Hair follicle dermal papilla cell (primary cell): ENCODE measurements around the gene ARL2. TPM values are rescaled to one million over a fixed set of nuclear protein-coding genes. Genes with fewer than 3 reads are reported as not detected.

Experiments used
- small RNA-seq: library from RNA; depleted of rRNA; stranded (forward); fragments of <200 nt; gene quantifications from one replicate; pipeline ENCODE3, GENCODE V24; 2012
- total RNA-seq: library from RNA; depleted of rRNA; stranded (reverse); fragments of >200 nt; gene quantifications from 2 replicates; pipeline ENCODE4 v1.2.3, GENCODE V29; 2012

Gene ARL2
- 71.7 and 85.9 TPM in 2 replicates for total RNA-seq

DNA sequence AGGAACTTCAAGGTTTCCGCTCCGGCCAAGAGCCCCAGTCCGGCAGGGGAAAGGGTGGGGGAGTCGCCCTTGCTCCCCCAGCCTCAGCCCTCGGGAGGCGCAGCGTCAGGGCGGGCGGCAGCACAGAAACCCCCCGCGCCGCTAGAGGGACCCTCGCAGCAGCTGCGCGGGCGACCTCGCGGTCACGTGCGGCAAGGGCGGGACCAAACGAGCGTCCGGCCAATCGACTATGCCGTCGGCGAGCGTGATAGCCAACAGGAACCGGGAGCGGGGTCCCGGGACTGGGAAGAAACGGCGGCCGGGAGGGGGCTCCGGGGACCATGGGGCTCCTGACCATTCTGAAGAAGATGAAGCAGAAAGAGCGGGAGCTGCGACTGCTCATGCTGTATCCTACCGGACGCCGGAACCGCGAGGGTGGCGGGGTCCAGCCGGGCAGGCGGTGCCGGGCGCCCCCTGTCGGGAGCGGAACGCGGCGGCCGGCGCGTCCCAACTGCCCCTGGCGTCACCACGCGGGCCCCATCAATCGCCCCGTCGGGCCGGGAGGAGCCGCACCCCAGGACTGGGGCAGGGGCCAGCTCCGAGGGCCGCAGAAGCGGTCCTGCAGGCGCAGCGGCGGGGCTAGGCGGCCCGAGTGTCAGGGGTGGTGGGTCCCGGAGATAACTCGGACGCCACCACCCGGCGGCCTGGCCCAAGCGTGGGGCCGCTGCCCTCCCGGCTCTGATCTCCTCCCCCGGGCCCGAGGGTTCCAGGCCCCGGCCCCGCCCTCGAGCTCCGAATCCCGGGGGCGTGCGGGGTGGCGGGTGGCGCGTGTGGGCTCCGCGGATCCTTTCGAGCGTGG, at the start of gene ARL2:
Gene ARL2 (plus strand): TSS at position 273 of the 838 bp plus-strand sequence. CDS start 48 bp downstream, at position 321.

GRCh38 chr11:64971421-64972233, 42.3 kb upstream of the ARL2 start, which contains the start of gene MAJIN:
TSS of gene MAJIN (minus strand) at chr11:64972108. CDS start at chr11:64959405, 12,703 bp downstream.

GRCh38 chr11:64996710-64997380, 17.1 kb upstream of the ARL2 start, which contains the start of gene BATF2:
TSS of gene BATF2 (minus strand) at chr11:64996971. CDS start at chr11:64996914, 57 bp downstream.

GRCh38 chr11:65027213-65028067, 13.5 kb downstream of the ARL2 start, which contains the start of gene SNX15:
TSS of gene SNX15 (plus strand) at chr11:65027439. CDS start at chr11:65027538, 99 bp downstream.

DNA sequence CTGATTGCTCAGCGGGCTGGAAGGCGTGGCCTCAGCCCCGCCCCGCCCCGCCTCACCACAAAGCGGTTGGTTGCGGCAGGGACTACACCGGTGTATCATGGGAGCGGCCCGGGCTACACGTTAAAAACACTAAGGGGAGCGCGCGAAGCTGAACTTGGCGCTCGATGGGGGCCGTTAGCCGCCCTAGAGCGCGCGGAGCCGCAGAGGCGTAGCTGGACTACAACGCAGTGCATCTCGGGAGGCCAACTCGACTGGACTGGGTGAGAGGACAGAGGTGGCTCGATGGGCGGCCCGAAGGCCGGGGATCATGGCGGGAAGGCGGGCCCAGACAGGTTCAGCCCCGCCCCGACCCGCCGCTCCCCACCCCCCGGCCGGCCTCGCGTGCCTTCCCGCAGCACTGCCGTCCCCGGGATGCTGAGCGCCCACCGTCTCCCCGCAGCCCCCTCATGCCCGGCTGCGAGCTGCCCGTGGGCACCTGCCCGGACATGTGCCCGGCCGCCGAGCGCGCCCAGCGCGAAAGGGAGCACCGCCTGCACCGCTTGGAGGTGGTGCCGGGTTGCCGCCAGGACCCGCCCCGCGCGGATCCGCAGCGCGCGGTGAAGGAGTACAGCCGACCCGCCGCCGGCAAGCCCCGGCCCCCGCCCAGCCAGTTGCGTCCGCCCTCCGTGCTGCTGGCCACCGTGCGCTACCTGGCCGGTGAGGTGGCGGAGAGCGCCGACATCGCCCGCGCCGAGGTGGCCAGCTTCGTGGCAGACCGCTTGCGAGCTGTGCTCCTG, 27.1 kb downstream of the ARL2 start, which contains the start of gene SAC3D1:
Gene SAC3D1 (plus strand): TSS at position 364 of the 776 bp plus-strand sequence. CDS start 83 bp downstream, at position 447.

DNA sequence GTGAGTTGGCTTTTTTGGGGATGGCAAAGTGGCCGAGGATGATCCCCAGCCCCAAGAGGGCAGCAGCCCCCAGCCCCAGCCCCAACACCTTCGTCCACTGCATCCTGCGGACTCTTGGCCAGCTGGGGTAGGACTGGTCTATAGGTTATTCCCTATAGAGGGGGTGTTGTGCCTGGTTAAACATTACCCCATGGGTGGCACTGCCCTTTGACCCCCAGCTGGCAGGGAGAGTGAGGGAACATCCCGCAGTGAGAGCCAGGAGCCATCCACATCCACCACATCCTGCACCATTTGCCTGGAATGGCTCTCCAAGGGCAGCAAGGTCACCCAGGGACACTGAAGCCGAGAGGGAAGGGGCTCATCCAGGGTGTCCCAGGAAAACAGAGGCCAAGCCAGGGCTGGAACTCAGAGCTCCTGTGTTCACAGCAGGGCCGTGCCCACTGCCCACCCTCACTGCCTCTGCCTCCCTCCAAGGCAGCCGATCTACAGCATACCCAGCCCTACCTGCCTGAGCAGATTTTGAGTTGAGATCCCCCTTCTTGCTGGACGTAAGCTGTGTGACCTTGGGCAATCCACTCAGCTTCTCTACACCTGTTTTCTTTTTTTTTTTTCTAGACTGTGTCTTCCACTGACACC, 44.6 kb downstream of the ARL2 start, which contains the start of gene NAALADL1:
Gene NAALADL1 (minus strand): TSS at position 135 of the 636 bp plus-strand sequence. CDS start 32 bp downstream, at position 103.

Small RNAs within 50 kb of the gene (small RNA-seq; reads per million reads assigned to genes)
- not detected for gene MIR6879
- gene SNX15: not detected

Other genes starting within 250 kb of the ARL2 start
- 123 and 156 TPM in 2 replicates for gene SF1, start 235.6 kb upstream of the ARL2 start, total RNA-seq
- 19.6 and 20.9 TPM in 2 replicates for gene MAP4K2, start 210.9 kb upstream of the ARL2 start, total RNA-seq
- 16.8 and 19.0 TPM in 2 replicates for gene MEN1, start 203.6 kb upstream of the ARL2 start, total RNA-seq
- 0.12 and 0.32 TPM in 2 replicates for gene CDC42BPG, start 169.5 kb upstream of the ARL2 start, total RNA-seq
- 86.5 and 115 TPM in 2 replicates for gene EHD1, start 135.5 kb upstream of the ARL2 start, total RNA-seq
- 17.5 and 19.2 TPM in 2 replicates for gene ATG2A, start 97.0 kb upstream of the ARL2 start, total RNA-seq
- gene PPP2R5B, start 89.5 kb upstream of the ARL2 start, total RNA-seq: 12.3 and 14.6 TPM in 2 replicates
- gene GPHA2, start 78.3 kb upstream of the ARL2 start, total RNA-seq: not detected in 2 replicates
- not detected in 2 replicates for gene MAJIN, start 42.1 kb upstream of the ARL2 start, total RNA-seq
- gene BATF2, start 17.2 kb upstream of the ARL2 start, total RNA-seq: 1.2 and 2.3 TPM in 2 replicates
- 16.6 and 19.4 TPM in 2 replicates for gene SNX15, start 13.3 kb downstream of the ARL2 start, total RNA-seq
- gene SAC3D1, start 27.1 kb downstream of the ARL2 start, total RNA-seq: 7.0 and 9.6 TPM in 2 replicates
- 34.1 and 35.2 TPM in 2 replicates for gene NAALADL1, start 44.4 kb downstream of the ARL2 start, total RNA-seq
- 1.3 and 1.5 TPM in 2 replicates for gene CDCA5, start 69.9 kb downstream of the ARL2 start, total RNA-seq
- 45.6 and 48.7 TPM in 2 replicates for gene ZFPL1, start 70.1 kb downstream of the ARL2 start, total RNA-seq
- gene VPS51, start 82.1 kb downstream of the ARL2 start, total RNA-seq: 209 and 240 TPM in 2 replicates
- 16.9 and 18.1 TPM in 2 replicates for gene TM7SF2, start 97.7 kb downstream of the ARL2 start, total RNA-seq
- 10.4 and 13.6 TPM in 2 replicates for gene ZNHIT2, start 103.5 kb downstream of the ARL2 start, total RNA-seq
- gene FAU, start 108.0 kb downstream of the ARL2 start, total RNA-seq: 66.9 and 79.2 TPM in 2 replicates
- 49.1 and 52.9 TPM in 2 replicates for gene MRPL49, start 108.2 kb downstream of the ARL2 start, total RNA-seq
- 21.4 and 28.7 TPM in 2 replicates for gene SYVN1, start 120.4 kb downstream of the ARL2 start, total RNA-seq
- gene SPDYC, start 156.1 kb downstream of the ARL2 start, total RNA-seq: not detected in 2 replicates
- gene CAPN1, start 167.8 kb downstream of the ARL2 start, total RNA-seq: 168 and 174 TPM in 2 replicates
- gene POLA2, start 247.8 kb downstream of the ARL2 start, total RNA-seq: 2.1 and 3.4 TPM in 2 replicates